CD4-positive, alpha-beta T cell treated with Interleukin-1 beta for 1 hour (primary cell): Measurements from ENCODE around the gene SSH3.
A peak's percentile ranks its signal among the peaks of the same experiment; 100 is the strongest.

Source experiments
- DNase-seq, 2 donors: peaks; one replicate each; pipeline ENCODE4 v3.0.0-alpha.2; 2020 to 2022

SSH3 gene

GRCh38 chr11:67280341-67280787 is 23.0 kb upstream of the SSH3 start:
- DNase-seq: no peak

DNA sequence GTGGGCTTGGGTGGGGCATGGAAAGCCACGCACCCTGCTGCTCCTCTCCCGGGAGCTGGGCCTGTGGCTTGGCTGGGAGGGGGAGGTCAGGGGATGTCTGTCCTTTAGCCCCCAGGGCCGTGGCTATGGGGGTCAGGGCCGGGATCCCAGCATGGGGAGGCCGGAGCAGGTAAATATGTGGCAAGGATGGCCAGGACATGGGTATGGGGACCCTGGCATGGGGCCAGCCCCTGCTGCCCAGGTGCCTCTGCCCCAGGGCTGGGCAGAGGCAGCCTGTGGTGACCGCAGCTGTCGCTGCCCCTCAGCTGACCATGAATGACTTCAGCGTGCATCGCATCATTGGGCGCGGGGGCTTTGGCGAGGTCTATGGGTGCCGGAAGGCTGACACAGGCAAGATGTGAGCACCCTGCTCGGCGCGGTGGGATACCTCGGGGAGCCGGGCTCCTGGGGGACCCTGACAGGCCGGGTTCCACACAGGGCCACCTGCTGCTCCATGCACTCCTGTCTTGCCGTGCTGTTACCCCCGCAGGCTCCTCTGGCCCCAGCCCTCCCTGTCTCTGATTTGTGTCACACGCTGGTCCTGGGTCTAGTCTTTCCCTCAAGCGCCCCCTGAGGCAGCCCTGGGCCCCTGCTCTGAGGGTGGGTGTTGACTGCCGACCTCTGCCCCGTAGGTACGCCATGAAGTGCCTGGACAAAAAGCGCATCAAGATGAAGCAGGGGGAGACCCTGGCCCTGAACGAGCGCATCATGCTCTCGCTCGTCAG is 22.4 kb upstream of the SSH3 start:
- DNase-seq: no peak

DNA sequence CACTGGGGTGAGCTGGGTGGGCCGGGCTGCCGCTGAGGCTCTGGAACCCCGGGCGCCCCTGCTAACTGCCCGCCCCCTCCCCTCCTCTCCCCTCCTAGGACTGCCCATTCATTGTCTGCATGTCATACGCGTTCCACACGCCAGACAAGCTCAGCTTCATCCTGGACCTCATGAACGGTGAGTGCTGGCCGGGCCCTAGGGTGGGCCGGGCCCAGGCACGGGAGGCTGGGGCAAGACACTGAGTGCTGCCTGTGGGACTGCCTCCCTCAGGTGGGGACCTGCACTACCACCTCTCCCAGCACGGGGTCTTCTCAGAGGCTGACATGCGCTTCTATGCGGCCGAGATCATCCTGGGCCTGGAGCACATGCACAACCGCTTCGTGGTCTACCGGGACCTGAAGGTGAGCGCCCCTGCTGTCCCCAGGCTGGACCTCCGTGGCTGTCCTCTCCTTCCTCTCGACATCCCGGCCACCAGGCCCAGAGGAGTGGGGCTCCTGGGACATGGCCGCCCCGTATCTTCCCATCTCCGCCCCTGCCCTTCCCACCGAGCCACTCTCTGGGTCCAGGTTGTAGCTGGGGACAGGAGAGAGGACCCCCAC is 21.7 kb upstream of the SSH3 start:
- DNase-seq: no peak

DNA sequence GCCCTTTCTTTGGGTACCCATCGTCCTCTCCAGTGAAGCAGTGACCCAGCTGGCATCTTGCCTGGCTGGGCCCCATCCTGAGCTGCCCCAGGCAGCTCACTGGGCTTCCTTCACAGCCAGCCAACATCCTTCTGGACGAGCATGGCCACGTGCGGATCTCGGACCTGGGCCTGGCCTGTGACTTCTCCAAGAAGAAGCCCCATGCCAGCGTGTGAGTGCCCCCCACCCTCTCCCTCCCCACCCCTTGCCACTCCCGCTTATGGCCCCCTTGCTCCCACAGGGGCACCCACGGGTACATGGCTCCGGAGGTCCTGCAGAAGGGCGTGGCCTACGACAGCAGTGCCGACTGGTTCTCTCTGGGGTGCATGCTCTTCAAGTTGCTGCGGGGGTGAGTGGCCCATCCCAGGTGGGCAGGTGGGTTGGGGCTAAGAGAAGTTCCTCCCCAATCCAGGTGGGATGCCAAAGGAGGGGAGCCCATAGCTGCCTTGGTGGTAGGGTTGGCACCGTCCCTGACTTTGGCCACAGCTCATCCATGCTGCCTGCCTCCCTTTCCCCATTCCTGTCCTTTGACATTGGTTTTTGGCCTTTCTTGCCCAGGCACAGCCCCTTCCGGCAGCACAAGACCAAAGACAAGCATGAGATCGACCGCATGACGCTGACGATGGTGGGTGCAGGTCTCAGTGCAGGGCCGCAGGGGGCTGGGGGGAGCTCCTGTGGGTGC is 21.0 kb upstream of the SSH3 start:
- no peak for DNase-seq

DNA sequence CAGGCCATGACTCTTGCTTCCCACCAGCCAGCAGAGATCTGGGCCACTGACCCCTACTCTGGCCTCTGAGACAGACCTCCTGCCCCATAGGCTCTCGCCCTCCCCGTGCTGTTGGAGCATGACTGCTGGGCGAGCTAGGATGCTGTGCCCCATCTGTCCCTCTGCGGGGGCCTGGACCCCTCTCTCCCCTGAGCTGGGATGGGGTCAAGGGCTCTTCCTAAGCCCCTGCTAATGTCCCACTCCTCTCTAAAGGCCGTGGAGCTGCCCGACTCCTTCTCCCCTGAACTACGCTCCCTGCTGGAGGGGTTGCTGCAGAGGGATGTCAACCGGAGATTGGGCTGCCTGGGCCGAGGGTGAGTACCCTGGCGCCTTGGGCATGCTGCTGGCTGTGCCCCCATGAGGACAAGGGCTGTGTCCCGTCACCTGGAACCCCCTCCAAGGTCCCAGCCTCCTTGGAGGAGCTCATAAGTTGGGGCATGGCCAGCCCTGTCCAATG is 20.4 kb upstream of the SSH3 start:
- DNase-seq: no peak

GRCh38 chr11:67283481-67283963 is 19.8 kb upstream of the SSH3 start:
- peak in 1 of 2 donors; percentile 44 for DNase-seq

- no peak for DNase-seq
Measured at GRCh38 chr11:67284811-67285540, 18.4 kb upstream of the SSH3 start.

GRCh38 chr11:67285541-67286498 is 17.5 kb upstream of the SSH3 start:
- peak; percentile 45 to 60 for DNase-seq

DNA sequence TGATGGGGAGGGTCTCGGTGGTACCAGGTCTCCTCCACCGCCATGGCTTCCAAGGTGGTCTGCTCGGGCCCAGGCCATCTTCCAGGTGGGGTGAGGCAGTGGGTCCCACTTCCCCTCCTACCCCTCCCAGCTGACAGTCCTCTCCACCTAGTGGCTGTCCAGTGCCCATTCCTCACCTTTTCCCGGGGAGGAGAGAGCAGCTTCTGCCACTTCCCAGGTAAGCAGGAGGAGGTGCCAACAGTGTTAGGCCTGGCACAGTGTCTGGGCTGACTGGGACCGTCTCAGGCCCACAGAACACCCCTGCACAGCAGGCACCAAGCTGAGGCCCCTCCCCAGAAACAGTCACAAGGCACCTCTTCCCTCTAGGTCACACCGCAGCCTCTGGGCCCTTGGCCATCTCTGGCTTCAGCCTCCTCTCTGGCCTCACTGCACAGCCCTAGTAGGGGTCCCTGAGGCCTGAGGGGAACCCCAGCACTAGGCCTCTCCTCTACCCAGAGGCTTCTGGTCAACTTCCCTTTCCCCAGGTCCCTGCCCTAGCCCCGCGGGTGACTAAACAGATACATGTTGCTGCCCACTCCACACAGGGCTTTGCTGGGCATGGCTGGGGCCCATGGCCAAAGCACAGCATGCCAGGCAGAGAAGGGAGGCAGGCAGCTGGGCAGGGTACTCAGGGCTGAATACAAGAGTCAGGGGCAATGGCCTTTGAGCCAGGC is 16.6 kb upstream of the SSH3 start:
- peak in 1 of 2 donors; percentile 66 for DNase-seq

DNA sequence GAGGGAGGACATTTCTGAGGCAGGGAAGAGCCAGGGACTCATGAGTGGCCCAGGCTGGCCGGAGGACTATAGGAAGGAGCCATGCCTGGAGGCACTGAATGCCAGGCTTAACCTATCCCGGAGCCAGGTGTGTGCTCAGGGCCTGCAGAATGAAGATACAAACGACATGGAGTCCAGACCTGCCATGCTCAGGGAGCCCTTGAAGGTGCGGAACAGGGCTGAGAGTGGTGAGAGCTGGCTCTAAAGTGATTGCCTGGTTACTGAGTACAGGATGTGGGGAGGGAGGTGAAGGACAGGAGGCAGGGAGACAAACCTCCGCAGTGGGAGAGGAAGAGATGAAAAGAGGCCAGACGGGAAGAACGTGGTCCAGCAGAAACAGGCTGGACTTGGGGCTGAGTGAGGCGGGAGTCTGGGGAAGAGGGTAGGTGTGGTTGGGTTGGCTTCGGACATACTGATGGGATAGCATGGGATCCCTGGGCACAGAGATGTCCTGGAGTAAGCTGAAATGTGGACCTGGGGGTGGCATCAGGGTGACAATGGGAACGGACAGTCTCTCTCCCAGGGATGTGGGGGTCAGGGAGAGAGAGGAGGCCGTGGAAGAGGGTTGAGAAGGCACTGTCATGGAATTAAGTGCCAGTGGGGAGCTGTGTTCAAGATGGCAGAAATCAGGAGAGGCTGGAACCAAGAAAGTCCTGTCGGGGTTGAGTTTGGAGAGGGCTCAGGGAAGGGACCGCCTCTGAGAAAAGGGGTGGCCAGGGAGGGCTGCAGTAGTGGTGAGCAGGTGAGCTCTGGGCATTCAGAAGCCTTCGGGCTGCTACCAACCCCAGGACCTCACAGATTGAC is 15.8 kb upstream of the SSH3 start:
- peak; percentile 32 to 53 for DNase-seq

- DNase-seq: no peak
Measured at GRCh38 chr11:67288198-67288451, 15.2 kb upstream of the SSH3 start.

- peak; percentile 87 to 91 for DNase-seq
Measured at GRCh38 chr11:67288452-67289225, 14.7 kb upstream of the SSH3 start.

- DNase-seq: no peak
Measured at GRCh38 chr11:67289226-67289650, 14.1 kb upstream of the SSH3 start, which contains the start of gene ANKRD13D. TSS of gene ANKRD13D (plus strand) at chr11:67289303. CDS start at chr11:67289461, 158 bp downstream.

DNA sequence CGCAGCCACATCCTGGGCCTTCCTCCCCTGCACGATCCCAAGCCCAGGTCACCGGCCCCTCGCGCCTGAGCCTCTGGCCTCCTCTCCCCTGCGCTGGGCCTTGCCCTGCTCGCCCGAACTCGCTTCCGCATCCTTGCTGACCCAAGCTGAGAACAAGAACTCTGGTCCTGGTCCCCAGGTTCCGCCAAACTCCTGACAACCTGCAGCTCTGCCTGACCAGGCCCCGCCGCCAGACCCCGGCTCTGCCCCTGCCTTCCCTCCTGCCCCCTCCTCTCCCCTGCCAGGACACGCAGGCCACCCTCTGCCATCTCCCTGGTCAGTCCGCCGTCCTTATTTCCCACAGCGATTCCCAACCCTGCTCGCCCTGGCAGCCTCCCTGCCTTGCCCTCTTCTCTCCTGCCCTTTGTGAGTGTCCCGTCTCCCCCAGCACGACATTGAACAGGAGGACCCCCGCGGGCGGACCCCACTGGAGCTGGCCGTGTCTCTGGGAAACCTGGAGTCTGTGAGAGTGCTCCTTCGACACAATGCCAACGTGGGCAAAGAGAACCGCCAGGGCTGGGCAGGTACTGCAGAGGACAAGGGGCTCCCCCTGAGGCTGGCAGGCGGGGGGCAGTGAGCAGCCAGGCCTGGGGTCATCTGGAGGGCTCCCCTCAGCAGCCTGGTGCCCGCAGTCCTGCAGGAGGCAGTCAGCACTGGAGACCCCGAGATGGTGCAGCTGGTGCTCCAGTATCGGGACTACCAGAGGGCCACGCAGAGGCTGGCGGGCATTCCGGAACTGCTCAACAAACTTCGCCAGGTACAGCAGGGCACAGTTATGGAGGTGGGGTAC is 13.5 kb upstream of the SSH3 start:
- no peak for DNase-seq

DNA sequence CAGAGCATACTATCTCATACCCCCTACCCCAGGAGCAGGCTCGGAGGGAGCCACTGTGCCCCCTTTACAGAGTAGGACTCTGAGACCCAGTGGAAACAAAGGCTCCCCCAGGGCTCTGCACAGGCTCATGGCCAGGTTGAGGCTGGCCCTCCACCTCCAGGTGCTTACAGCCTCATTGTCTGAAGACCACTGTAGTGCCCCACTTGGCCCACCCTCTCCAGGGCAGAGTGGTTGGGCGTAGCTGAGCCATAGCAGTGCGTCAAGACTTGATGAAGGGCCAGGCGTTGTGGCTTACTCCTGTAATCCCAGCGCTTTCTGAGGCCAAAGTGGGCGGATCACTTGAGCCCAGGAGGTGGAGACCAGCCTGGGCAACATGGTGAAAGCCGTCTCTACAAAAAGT is 12.5 kb upstream of the SSH3 start:
- no peak for DNase-seq

DNA sequence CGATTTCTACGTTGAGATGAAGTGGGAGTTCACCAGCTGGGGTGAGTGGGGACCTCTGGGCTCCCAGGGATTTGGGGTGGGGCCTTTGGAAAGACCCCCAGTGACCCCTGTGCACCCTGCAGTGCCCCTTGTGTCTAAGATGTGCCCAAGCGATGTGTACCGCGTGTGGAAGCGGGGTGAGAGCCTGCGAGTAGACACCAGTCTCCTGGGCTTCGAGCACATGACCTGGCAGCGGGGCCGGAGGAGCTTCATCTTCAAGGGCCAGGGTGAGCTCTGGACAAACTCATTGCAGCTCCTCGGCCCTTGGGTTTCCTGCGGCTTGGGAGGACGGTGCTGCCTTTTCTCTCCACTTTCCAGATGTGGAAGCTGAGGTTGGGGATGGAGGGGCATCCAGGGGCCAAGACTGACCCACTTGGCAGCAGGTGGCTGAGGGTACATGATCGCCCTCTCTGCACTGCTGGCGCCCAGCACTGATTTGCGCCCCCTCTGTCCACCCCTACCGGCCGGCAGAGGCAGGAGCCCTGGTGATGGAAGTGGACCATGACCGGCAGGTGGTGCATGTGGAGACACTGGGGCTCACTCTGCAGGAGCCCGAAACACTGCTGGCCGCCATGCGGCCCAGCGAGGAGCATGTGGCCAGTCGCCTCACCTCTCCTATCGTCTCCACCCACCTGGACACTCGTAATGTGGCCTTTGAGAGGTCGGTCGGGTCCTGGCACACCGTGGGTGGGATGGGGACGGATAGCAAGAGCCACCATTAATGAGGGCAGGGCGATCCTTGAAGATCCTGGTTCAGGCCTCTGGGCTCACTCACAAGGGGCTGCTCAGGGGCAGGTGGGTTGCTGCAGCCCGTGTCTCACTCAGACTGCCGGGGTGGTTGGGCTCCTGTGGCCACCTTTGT is 11.6 kb upstream of the SSH3 start:
- DNase-seq: no peak

DNA sequence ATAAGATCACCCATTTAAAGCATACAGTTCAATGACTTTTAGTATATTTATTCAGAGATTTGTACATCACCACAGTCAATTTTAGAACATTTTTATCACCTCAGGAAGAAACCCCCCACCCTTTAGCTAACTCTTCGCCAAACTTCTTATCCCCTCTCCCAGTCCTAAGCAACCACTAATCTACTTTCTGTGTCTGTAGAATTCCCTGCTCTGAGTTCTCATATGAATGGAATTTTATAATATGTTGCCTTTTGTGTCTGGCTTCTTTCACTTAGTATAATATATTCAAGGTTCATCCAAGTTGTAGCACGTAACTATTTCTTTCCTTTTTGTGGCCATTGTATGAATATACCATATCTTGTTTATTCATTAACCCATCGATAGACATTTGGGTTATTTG is 10.7 kb upstream of the SSH3 start:
- no peak for DNase-seq
